Measurements from ENCODE around the gene CTTNBP2. TPM values are rescaled to one million over a fixed set of nuclear protein-coding genes. Genes with fewer than 3 reads are reported as not detected.

Gene CTTNBP2
- total and polyA plus RNA-seq, 10 of the 15 experiments (the other 5 are each of a cell fraction or from before 2014, with no cell fraction given): 0.04 to 0.43 TPM; not detected in 8

DNA sequence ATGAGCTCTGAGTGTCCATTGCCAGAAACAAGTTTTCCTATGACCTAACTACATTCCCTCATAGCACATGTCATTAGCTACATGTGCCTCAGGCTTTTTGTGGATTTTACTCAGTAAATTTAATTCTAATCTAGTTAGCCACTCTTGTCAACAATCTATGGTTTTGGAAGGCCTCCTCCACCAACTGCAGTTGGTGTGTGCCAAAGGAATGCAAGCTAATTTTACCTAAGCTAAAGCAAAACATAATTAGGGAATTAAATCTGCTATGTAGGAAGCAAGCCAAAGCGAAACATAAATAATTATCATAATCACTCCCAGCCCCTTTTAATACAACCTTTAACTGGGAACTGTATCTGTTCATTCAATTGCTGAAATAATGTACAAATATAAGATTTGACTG lies 3.5 kb upstream of the CTTNBP2 start:
- H4K20me1 ChIP-seq (ENCODE audit: control insufficient read depth, insufficient read depth): no peaks in the 10 kb centered on the region; the same call in 1 of the 2 replicates
- DNase-seq (ENCODE audit: low read depth, low spot score) (no peak), FAIRE-seq (no peak), ATAC-seq (no peak)
- no peak overlapping the region for H2AFZ ChIP-seq (ENCODE audit: control insufficient read depth, low read depth, low read length)
- 28% methylated on average over 1 of the region's 1 CpG for WGBS (ENCODE audit: insufficient coverage, insufficient replicate concordance, low lambda C conversion rate, missing lambda C conversion rate)
- no peaks in the 10 kb centered on the region for H3K79me2 ChIP-seq (ENCODE audit: control insufficient read depth, insufficient read depth, low read length)
- POLR2A ChIA-PET: no interaction called here
- H3K4me3 ChIP-seq: no peak overlapping the region
- no peak overlapping the region for H3K9ac ChIP-seq (ENCODE audit: control insufficient read depth, insufficient read depth, low read length)
- H3K36me3 ChIP-seq (ENCODE audit: control insufficient read depth in 2 of 2, insufficient read depth in 2 of 2, low read length in 1 of 2): no peaks in the 10 kb centered on the region
- no peak overlapping the region for H3K4me2 ChIP-seq (ENCODE audit: control insufficient read depth, insufficient read depth)
- H3K27me3 ChIP-seq (replicated peaks in 1 of 2; ENCODE audit: control insufficient read depth in 2 of 2, insufficient read depth in 2 of 2, low read length in 1 of 2): peaks cover 4 to 21% of the 10 kb centered on the region in 2 experiments; a peak in 3 of 4 replicates
- RAD21 ChIA-PET (ENCODE audit: unreplicated experiment): no interaction called here
- SMC1A ChIA-PET (ENCODE audit: uncharacterized antibody, unreplicated experiment): interaction anchor here (1.0 to 1.3 kb wide), 2 partner anchors 19 to 54 kb away, joined by 3 read pairs; no protein-coding TSS in a partner anchor
- in situ Hi-C loops (cut with MboI) (no loop called here), intact Hi-C loops (cut with micrococcal nuclease; ENCODE audit: unreplicated experiment) (no loop called here)
- no peaks in the 10 kb centered on the region; the same call in 2 of the 3 replicates for H3K9me3 ChIP-seq (replicated peaks; ENCODE audit: control insufficient read depth, insufficient read depth, low read length)
- TF ChIP-seq ASH2L (IDR thresholded peaks at IDR 0.05; ENCODE audit: borderline replicate concordance, low read depth) (no peak), TCF3 (IDR thresholded peaks at IDR 0.05; ENCODE audit: borderline replicate concordance, insufficient read depth, low read depth, low read length) (no peak), EP300 (IDR thresholded peaks at IDR 0.05; ENCODE audit: borderline replicate concordance in 1 of 2, control insufficient read depth in 1 of 2, low read depth in 2 of 2, low read length in 2 of 2) (no peak), TBL1XR1 (IDR thresholded peaks at IDR 0.05; ENCODE audit: low read depth, low read length) (no peak), RB1 (IDR thresholded peaks at IDR 0.05; ENCODE audit: borderline replicate concordance) (no peak), GATAD2B (conservative IDR thresholded peaks at IDR 0.05; ENCODE audit: low read depth) (no peak), PML (IDR thresholded peaks at IDR 0.05; ENCODE audit: low read length) (no peak), TCF7 (IDR thresholded peaks at IDR 0.05; ENCODE audit: borderline replicate concordance) (no peak), ATF7 (IDR thresholded peaks at IDR 0.05; ENCODE audit: low read depth) (no peak), IRF4 (IDR thresholded peaks at IDR 0.05; ENCODE audit: low read depth, low read length) (no peak)
- TF ChIP-seq, protein P1, sequence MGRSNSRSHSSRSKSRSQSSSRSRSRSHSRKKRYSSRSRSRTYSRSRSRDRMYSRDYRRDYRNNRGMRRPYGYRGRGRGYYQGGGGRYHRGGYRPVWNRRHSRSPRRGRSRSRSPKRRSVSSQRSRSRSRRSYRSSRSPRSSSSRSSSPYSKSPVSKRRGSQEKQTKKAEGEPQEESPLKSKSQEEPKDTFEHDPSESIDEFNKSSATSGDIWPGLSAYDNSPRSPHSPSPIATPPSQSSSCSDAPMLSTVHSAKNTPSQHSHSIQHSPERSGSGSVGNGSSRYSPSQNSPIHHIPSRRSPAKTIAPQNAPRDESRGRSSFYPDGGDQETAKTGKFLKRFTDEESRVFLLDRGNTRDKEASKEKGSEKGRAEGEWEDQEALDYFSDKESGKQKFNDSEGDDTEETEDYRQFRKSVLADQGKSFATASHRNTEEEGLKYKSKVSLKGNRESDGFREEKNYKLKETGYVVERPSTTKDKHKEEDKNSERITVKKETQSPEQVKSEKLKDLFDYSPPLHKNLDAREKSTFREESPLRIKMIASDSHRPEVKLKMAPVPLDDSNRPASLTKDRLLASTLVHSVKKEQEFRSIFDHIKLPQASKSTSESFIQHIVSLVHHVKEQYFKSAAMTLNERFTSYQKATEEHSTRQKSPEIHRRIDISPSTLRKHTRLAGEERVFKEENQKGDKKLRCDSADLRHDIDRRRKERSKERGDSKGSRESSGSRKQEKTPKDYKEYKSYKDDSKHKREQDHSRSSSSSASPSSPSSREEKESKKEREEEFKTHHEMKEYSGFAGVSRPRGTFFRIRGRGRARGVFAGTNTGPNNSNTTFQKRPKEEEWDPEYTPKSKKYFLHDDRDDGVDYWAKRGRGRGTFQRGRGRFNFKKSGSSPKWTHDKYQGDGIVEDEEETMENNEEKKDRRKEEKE (IDR thresholded peaks at IDR 0.05): no peak
- H3K4me1 ChIP-seq (ENCODE audit: control insufficient read depth, insufficient read depth, low read length): no peaks in the 10 kb centered on the region
- no TSS peak for BruUV-seq (replicated peaks)
- H3K27ac ChIP-seq (ENCODE audit: control insufficient read depth, insufficient read depth): no peak overlapping the region
- CTCF ChIA-PET: interaction anchor here (0.5 to 1.7 kb wide), 3 partner anchors 9 to 952 kb away, joined by 3 to 4 read pairs (median 3); no protein-coding TSS in a partner anchor
